Measurements from ENCODE around the gene FGF14. TPM values are rescaled to one million over a fixed set of nuclear protein-coding genes. Genes with fewer than 3 reads are reported as not detected.

The FGF14 gene
- total RNA-seq, 4 donors from 2014 or later = 0.04 to 1.4 (median 0.38) TPM

DNA sequence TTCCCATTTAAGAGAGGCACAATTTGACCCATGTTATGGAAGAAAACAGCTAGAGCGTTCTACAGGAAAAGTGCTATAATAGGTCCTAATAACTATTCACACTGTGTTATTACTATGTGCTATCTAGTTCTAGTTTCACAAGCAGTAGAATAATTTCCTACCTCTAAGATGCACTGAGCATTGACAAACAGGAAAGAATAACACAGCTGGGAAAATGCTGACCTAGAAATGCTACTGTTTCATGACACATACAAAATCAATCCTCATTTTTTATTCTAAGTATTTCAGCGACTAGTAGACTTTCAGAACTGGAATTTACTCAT, 689.9 kb downstream of the FGF14 start:
- 82 to 85% methylated on average over 2 of the region's 2 CpGs for WGBS, 2 donors
- no peaks in the 10 kb centered on the region for H3K9me3 ChIP-seq
- intact Hi-C loops (cut with DNase I) = no loop called here
- no peak overlapping the region for H3K4me3 ChIP-seq (replicated peaks in 1 of 3)
- TF ChIP-seq, protein P1, sequence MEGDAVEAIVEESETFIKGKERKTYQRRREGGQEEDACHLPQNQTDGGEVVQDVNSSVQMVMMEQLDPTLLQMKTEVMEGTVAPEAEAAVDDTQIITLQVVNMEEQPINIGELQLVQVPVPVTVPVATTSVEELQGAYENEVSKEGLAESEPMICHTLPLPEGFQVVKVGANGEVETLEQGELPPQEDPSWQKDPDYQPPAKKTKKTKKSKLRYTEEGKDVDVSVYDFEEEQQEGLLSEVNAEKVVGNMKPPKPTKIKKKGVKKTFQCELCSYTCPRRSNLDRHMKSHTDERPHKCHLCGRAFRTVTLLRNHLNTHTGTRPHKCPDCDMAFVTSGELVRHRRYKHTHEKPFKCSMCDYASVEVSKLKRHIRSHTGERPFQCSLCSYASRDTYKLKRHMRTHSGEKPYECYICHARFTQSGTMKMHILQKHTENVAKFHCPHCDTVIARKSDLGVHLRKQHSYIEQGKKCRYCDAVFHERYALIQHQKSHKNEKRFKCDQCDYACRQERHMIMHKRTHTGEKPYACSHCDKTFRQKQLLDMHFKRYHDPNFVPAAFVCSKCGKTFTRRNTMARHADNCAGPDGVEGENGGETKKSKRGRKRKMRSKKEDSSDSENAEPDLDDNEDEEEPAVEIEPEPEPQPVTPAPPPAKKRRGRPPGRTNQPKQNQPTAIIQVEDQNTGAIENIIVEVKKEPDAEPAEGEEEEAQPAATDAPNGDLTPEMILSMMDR (IDR thresholded peaks at IDR 0.05) = no peak
- TF ChIP-seq POLR2A (IDR thresholded peaks at IDR 0.05) = no peak
- no peaks in the 10 kb centered on the region for H3K27me3 ChIP-seq
- H3K36me3 ChIP-seq = no peaks in the 10 kb centered on the region
- no peak overlapping the region for H3K27ac ChIP-seq
- H3K4me1 ChIP-seq = no peaks in the 10 kb centered on the region
- DNase-seq = no peak

DNA sequence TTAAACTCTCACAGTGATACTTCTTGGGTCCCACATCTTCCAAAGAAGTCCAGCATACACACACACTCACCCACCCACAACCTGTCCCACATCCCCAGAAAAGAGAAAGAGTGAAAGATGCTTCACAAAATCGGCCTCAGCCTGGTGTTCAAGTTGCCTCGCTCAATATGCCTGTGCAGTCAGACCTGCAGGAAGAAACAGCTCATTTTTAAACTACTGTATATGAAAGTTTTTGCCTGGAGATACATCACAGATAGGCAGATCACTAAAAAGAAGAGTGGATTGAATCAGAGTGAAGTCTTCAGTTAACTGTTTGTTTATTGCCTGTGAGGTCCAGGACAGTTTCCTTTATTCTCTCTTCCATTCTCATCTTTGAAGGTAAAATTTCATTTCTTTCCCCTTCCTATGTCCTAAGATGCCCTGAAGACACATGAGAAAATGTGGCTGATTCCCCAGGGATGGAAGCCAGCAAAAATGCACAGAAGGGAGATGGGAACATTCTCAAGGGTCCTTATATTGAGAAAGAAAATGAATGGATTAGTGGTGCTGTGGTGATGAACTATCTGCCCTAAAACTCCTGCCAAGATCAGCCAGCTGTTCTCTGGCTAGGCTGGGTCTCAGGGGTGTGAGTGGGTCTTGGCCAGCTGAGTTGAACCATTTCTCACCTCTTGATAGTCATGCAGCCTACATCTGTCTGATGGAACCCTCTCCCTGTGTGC, 690.4 kb downstream of the FGF14 start:
- TF ChIP-seq POLR2A (IDR thresholded peaks at IDR 0.05) = no peak
- TF ChIP-seq, protein P1 (IDR thresholded peaks at IDR 0.05) = no peak
- intact Hi-C loops (cut with DNase I) = no loop called here
- H3K36me3 ChIP-seq = no peaks in the 10 kb centered on the region
- no peaks in the 10 kb centered on the region for H3K4me1 ChIP-seq
- no peaks in the 10 kb centered on the region for H3K9me3 ChIP-seq
- WGBS, 2 donors = 92 to 97% methylated on average over 2 of the region's 2 CpGs
- no peak for DNase-seq
- no peak overlapping the region for H3K4me3 ChIP-seq (replicated peaks in 1 of 3)
- H3K27ac ChIP-seq = no peak overlapping the region
- no peaks in the 10 kb centered on the region for H3K27me3 ChIP-seq

DNA sequence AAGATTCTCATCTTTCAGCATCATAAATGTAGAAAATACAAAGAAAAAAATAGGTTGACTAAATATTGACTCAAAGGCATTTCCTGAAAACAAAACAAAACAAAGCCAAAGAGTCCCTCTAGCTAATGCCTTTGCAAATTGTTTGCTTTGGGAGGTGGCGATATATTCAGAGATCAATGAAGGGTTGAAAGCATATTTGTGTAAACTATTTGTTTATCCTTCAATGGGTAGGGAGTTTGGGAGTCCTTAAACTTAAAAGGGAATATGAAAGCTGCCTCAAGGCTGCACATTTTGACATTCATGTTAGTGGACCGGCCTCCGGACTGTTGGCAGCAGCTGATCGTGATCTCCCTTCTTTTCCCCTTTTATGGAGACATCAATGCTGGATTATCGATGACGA, 691.9 kb downstream of the FGF14 start:
- Histone ChIP-seq H3K9me3 (no peaks in the 10 kb centered on the region), H3K27me3 (no peaks in the 10 kb centered on the region), H3K36me3 (no peaks in the 10 kb centered on the region), H3K27ac (no peak overlapping the region), H3K4me3 (replicated peaks in 1 of 3) (no peak overlapping the region), H3K4me1 (no peaks in the 10 kb centered on the region)
- WGBS, 2 donors = 86 to 96% methylated on average over 6 of the region's 6 CpGs
- TF ChIP-seq, protein P1 (IDR thresholded peaks at IDR 0.05) = no peak
- no peak for TF ChIP-seq POLR2A (IDR thresholded peaks at IDR 0.05)
- intact Hi-C loops (cut with DNase I) = no loop called here
- no peak for DNase-seq

DNA sequence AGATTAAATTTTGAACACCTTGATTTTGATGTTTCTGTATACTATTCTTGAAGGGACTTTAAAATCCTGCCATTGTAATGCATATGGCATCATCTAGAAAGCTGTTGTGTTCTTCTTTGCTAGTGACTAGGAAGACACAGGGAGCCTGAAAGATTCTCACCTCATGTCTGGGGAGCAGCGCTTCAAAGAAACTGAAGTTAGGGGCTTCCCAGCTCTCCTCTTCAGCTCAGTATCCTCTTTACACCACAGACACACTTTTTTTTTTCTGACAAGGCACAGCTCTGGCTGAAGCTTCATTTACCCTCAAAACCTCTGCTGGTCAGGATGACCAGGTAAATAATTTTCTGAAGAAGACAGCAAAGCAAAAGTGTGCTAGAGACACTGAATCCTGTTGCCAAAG, 693.7 kb downstream of the FGF14 start:
- H3K4me3 ChIP-seq (replicated peaks in 1 of 3) = no peak overlapping the region
- H3K27ac ChIP-seq = no peak overlapping the region
- H3K9me3 ChIP-seq = no peaks in the 10 kb centered on the region
- DNase-seq = no peak
- no peaks in the 10 kb centered on the region for H3K27me3 ChIP-seq
- intact Hi-C loops (cut with DNase I) = no loop called here
- 81 to 88% methylated on average over 1 of the region's 1 CpG for WGBS, 2 donors
- no peak for TF ChIP-seq POLR2A (IDR thresholded peaks at IDR 0.05)
- TF ChIP-seq, protein P1 (IDR thresholded peaks at IDR 0.05) = no peak
- no peaks in the 10 kb centered on the region for H3K4me1 ChIP-seq
- no peaks in the 10 kb centered on the region for H3K36me3 ChIP-seq

DNA sequence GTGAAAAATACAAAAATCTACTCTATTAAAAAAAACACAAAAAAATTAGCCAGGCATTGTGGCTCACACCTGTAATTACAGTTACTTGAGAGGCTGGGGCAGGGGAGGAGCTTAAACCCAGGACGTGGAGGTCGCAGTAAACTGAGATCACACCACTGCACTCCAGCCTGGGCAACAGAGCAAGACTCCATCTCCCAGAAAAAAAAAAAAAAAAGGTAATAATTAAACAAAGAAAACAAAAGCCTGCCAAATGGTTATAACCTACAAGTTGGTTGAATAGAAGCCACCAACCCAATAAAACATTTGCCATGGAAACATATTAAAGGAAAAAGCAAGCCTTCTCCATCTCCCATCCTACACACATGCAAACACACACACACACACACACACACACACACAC, 694.2 kb downstream of the FGF14 start:
- intact Hi-C loops (cut with DNase I) = no loop called here
- 88 to 89% methylated on average over 2 of the region's 2 CpGs for WGBS, 2 donors
- Histone ChIP-seq H3K9me3 (no peaks in the 10 kb centered on the region), H3K4me3 (replicated peaks in 1 of 3) (no peak overlapping the region), H3K27ac (no peak overlapping the region), H3K36me3 (no peaks in the 10 kb centered on the region), H3K4me1 (no peaks in the 10 kb centered on the region), H3K27me3 (no peaks in the 10 kb centered on the region)
- no peak for DNase-seq
- TF ChIP-seq, protein P1 (IDR thresholded peaks at IDR 0.05) = no peak
- no peak for TF ChIP-seq POLR2A (IDR thresholded peaks at IDR 0.05)
